GM10248 (cell line): ENCODE results near the gene HPSE2.

ENCODE experiments used
- CTCF ChIA-PET: fragments of 300-600 bp; sonication (Branson Sonifier 250); formaldehyde crosslinking; extraction: SDS; loops from one replicate; lab custom pipeline; 2021; ENCODE audit warnings: antibody characterized with exemption; lab: Yijun Ruan, JAX
- POLR2A ChIA-PET: fragments of 350-650 bp; sonication (Branson Sonifier 250); formaldehyde crosslinking; extraction: SDS; loops from one replicate; lab custom pipeline; 2020; ENCODE audit warnings: antibody characterized with exemption; lab: Yijun Ruan, JAX
- DNase-seq: peaks from one replicate; pipeline ENCODE4 v3.0.0; 2012; ENCODE audit errors: extremely low spot score
- TF ChIP-seq, protein P1 (sequence below): IDR thresholded peaks from 2 replicates; pipeline ENCODE4 v1.5.1; 2012; ENCODE audit warnings: mild to moderate bottlenecking, low read depth; ENCODE audit errors: extremely low read depth, missing control alignments, control extremely low read depth

Gene HPSE2

DNA sequence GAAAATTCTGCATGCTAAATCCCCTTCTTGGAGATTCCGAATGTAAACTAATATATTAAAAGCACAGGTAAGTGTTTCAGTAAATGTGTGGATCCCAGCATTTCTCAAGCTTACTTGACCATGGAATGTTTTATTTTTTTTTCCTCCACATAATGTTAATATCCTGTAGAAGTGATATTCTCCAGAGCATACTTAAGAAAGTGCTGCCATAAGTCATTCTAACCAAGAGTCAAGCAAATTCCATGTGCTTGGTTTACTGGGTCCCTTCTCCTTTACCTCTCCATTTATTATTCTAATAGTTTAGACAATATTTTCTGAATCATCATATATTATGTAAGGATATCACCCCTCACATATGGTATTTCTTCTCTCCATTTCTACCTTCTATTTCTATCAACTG is 522.1 kb downstream of the HPSE2 start:
- ChIA-PET CTCF (no interaction called here), POLR2A (no interaction called here)

DNA sequence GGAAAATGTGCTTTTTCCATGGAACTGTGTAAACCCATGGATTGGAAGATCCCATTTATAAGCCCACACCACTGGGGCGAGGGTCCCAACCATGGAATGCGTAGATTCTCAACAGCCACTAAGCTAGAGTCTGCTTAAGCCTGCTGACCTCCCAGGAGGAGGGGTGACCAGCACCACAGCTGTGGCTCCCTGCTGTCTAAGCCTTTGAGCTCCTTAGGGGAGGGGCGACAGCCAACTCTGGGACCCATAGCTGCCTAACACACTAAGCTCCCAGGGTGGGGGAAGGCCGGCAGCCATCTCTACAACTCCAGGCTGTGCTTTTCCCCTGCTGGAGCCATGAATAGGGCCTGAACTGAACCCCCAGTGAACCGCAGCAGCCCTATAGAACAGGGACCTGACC is 539.1 kb downstream of the HPSE2 start:
- ChIA-PET CTCF (no interaction called here), POLR2A (no interaction called here)
- TF ChIP-seq, protein P1, sequence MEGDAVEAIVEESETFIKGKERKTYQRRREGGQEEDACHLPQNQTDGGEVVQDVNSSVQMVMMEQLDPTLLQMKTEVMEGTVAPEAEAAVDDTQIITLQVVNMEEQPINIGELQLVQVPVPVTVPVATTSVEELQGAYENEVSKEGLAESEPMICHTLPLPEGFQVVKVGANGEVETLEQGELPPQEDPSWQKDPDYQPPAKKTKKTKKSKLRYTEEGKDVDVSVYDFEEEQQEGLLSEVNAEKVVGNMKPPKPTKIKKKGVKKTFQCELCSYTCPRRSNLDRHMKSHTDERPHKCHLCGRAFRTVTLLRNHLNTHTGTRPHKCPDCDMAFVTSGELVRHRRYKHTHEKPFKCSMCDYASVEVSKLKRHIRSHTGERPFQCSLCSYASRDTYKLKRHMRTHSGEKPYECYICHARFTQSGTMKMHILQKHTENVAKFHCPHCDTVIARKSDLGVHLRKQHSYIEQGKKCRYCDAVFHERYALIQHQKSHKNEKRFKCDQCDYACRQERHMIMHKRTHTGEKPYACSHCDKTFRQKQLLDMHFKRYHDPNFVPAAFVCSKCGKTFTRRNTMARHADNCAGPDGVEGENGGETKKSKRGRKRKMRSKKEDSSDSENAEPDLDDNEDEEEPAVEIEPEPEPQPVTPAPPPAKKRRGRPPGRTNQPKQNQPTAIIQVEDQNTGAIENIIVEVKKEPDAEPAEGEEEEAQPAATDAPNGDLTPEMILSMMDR = no peak
- no peak for DNase-seq

More for the DNA sequence above, 522.1 kb downstream of the HPSE2 start:
- no peak for DNase-seq
- TF ChIP-seq, protein P1 = no peak

DNA sequence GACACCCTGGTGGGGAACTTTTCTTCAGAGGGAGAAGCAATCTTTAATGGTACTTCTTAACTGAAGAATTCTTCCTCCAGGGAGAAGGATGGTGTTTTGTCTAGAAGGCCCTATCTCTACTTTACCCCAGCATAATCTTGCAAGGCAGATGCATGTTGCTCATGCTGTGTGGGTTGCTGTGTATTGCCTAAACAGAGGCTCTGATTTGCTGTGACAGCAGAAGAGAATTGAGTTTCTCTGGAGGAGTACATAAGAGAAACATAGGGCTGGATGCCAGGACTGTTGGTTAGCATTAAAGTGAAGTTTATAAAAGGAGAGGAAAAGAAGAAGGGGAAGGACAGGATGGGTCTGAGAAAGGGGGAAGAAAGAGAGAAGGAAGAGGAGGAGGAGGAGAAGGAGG is 540.8 kb downstream of the HPSE2 start:
- TF ChIP-seq, protein P1 = no peak
- POLR2A ChIA-PET = no interaction called here
- CTCF ChIA-PET = no interaction called here
- DNase-seq = no peak

DNA sequence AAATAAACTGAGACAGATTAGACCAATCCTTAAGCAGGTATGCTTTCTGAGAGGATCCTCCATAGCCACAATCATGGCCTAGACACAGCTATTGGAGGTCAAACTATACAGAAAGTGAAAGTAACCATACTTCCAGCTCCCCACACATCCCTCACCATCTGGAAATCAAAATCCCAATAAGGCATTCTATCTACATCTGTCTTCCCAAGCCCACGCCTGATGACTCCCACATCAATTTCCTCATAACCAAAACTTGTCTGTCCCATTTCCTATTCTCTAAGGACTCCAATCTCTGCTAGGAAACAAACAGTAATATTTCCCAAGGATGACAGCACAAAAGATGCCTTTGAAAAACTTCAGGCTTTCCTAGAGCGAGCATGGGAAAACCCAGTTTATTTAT is 541.6 kb downstream of the HPSE2 start:
- CTCF ChIA-PET = interaction anchor here (1.4 kb wide), 1 partner anchor 16 kb away, joined by 3 read pairs; no protein-coding TSS in a partner anchor
- POLR2A ChIA-PET = no interaction called here
- no peak for DNase-seq
- TF ChIP-seq, protein P1 = no peak

DNA sequence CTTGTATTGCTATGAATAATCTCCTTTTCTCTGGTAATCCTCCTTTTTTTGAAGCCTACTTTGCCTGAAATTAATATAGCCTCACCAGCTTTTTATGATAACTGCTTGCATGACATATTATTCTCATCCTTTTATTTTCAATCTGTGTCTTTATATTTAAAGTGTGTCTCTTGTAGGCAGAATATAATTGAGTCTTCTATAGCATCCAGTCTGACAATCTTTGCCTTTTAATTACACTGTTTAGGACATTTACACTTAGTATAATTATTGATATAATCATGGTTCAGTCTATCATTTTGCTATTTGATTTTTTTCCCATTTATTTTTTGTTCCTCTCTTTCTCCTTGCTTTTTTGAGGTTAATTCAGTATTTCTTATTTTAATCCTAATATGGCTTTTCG is 548.0 kb downstream of the HPSE2 start:
- TF ChIP-seq, protein P1 = no peak
- no peak for DNase-seq
- ChIA-PET POLR2A (no interaction called here), CTCF (no interaction called here)

DNA sequence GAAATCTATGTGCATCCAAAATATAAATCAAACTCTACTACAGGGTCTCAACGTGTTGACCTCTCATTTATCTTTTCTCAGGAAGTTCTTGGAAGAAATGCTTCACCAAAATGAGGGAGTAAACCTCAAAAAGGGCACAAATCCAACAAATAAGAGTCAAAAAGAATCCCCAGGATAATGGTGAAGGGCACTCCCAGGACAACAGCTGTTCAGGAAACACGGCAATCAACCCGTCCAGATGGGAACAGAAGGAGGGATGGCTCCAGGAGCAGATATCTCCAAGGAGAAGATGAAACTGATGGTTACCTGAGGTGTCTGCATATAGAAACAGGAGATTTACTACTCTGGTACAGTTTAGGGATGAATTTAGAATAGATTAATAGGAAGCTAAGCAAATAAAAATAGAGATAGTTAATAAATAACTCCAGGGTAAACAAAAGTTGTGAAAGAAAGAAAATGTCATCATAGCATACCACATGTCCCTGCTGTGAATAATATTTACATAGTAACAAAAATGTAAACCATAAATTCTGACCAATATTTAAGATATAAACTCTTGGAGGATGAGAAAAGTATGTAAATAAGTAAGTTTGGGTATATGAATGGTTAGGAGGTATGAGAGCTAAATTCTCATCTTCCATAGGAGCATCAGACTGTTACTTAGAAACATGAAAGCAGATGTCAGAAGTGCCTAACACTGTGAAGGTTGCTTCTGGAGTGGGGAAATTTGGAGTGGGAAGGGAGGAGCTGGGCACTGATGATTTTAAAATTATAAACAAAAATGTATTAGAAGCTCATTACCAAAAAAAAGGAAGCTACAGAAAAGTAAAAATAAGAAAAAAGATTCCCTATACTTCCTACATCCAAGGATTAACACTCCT is 551.4 kb downstream of the HPSE2 start:
- ChIA-PET CTCF (no interaction called here), POLR2A (no interaction called here)
- TF ChIP-seq, protein P1 = no peak
- DNase-seq = no peak
